ENCODE measurements around the gene USP16. TPM values are rescaled to one million over a fixed set of nuclear protein-coding genes. Genes with fewer than 3 reads are reported as not detected.

Gene USP16
- total RNA-seq, 2 experiments from 2014 or later: 51.8 to 52.5 TPM

DNA sequence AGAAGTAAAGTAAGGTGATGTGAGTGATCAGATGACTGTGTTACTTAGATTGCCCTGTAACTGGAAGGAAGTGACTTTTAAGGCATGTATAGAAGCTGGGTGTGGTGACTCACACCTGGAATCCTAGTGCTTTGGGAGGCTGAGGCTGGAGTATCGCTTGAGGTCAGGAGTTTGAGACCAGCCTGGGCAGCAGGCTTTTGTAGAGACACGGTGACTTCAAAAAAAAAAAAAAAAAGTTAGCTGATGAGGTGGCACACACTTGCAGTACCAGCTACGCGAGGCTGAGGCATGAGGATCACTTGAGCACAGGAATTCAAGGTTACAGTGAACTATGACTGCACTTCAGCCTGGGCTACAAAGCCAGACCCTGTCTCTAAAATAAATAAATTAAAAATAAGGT lies 2.3 kb upstream of the USP16 start:
- POLR2A ChIA-PET: interaction anchor here (0.6 to 4.7 kb wide), 5 partner anchors 20 to 278 kb away, joined by 3 to 48 read pairs (median 3); no protein-coding TSS in a partner anchor
- CTCF ChIA-PET: interaction anchor here (1.4 kb wide), 1 partner anchor 20 kb away, joined by 3 read pairs; no protein-coding TSS in a partner anchor

- ChIA-PET CTCF (interaction anchor here (1.1 to 1.7 kb wide), 3 partner anchors 23 to 33 kb away, joined by 3 to 5 read pairs (median 4); partner anchors contain the start of gene LTN1), POLR2A (interaction anchor here (0.5 to 4.7 kb wide), 6 partner anchors 23 to 276 kb away, joined by 3 to 48 read pairs (median 4); partner anchors contain the start of genes CCT8 and LTN1)
Measured at GRCh38 chr21:29025328-29025713, 853 bp downstream of the USP16 start.

DNA sequence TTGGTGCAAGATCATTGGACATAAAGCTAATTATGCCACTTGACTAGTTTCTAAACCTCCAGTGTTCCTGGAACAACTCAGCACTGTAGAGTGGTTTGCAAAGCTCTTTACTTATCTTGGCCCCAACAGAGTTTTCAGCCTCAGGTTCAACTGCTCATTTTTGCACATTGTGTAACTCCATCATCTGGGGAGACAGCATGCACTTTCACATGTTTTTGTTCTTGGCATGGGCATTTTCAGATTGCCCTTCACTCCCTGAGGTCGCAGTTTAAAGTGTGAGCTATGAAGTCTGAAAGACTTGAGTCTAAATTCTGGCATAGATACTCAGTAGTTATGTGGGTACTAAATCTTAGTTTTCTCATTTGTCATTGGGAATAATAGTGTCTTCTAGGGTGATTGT lies 5.1 kb downstream of the USP16 start:
- POLR2A ChIA-PET: no interaction called here
- CTCF ChIA-PET: interaction anchor here (0.7 kb wide), 1 partner anchor 33 kb away, joined by 4 read pairs; no protein-coding TSS in a partner anchor

- ChIA-PET POLR2A (no interaction called here), CTCF (no interaction called here)
Measured at GRCh38 chr21:29030909-29031308, 6.4 kb downstream of the USP16 start.

DNA sequence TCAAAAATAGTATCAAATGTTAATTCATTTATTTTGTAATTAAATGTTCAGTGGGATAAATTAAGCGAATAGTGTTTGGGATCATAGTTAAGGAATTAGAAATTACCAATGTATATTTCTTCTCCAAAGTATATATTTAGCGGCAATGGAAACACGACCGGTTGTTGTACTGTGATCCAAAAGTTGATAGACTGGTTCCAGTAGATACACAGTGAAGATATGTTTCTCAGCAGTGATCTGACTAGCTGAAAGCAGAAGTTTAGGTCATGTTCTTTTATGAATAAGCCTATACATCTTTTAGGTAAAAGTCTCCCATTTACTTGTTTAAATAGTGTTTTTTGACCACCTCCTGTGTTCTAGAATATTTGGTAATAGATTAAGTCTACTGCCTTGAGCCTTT lies 8.8 kb downstream of the USP16 start:
- CTCF ChIA-PET: no interaction called here
- POLR2A ChIA-PET: no interaction called here

GRCh38 chr21:29033871-29034270 lies 9.4 kb downstream of the USP16 start:
- ChIA-PET CTCF (no interaction called here), POLR2A (no interaction called here)

- CTCF ChIA-PET: no interaction called here
- POLR2A ChIA-PET: no interaction called here
Measured at GRCh38 chr21:29034678-29035077, 10.2 kb downstream of the USP16 start.

DNA sequence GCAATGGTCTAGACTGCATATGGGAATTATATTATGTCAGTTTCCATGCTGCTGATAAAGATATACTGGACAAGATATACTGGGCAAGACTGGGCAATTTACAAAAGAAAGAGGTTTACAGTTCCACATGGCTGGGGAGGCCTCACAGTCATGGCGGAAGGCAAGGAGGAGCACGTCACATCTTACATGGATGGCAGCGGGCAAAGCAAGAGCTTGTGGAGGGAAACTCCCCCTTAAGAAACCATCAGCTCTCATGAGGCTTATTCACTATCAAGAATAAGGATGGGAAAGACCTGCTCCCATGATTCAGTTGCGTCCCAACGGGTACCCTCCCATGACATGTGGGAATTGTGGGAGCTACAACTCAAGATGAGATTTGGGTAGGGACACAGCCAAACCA lies 27.8 kb downstream of the USP16 start:
- POLR2A ChIA-PET: no interaction called here
- CTCF ChIA-PET: no interaction called here

GRCh38 chr21:29053011-29053553 lies 28.6 kb downstream of the USP16 start:
- CTCF ChIA-PET: interaction anchor here (0.6 kb wide), 1 partner anchor 320 kb away, joined by 3 read pairs; no protein-coding TSS in a partner anchor
- POLR2A ChIA-PET: no interaction called here

GRCh38 chr21:29053656-29054055 lies 29.2 kb downstream of the USP16 start:
- ChIA-PET POLR2A (no interaction called here), CTCF (interaction anchor here (0.6 kb wide), 1 partner anchor 319 kb away, joined by 3 read pairs; no protein-coding TSS in a partner anchor)

- ChIA-PET CTCF (no interaction called here), POLR2A (no interaction called here)
Measured at GRCh38 chr21:29055080-29055479, 30.6 kb downstream of the USP16 start.

DNA sequence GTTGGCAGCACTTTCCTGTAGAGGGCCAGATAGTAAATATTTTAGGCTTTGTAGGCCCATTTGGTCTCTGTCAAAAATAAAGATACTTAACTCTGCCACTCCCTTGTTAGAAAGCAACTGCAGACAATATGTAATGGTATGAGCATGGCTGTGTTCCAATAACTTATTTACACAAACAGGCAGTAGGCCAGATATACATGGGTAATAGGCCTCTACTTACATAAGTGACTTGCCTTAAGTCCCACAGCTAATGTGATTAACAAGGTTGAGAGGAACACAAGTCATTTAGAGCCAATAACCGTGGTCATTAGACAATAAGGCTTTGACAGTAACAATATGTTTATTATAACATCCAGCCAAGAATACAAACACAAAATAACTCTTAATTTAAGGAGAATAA lies 31.5 kb downstream of the USP16 start:
- ChIA-PET POLR2A (no interaction called here), CTCF (no interaction called here)

DNA sequence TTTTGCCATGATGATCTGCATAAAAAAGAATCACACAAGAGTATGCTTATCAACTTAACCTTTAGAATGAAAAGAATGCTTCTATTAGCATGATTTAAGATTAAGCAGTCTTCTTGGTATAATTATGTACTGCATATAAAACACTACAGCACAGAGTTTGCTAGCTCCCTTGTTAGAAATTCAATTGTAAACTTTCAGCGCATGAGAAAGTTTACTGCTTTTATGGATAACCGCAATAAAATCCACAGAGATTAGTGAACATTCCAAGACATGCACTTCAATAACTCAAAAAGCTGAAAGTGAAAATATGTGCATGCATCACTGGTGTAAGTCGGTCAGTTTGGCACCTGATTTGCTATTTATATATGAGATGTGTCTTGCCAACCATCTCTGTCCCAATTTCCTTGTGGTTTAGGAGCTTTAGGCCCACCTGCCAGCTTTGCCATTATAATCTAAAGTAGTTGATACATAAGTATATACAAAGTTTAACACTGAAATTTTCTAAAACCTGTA lies 32.1 kb downstream of the USP16 start:
- CTCF ChIA-PET: interaction anchor here (1.2 kb wide), 1 partner anchor 16 kb away, joined by 3 read pairs; no protein-coding TSS in a partner anchor
- POLR2A ChIA-PET: interaction anchor here (0.6 kb wide), 2 partner anchors 18 to 56 kb away, joined by 3 read pairs; no protein-coding TSS in a partner anchor

- ChIA-PET CTCF (interaction anchor here (0.7 to 1.1 kb wide), 2 partner anchors 37 to 207 kb away, joined by 3 read pairs; no protein-coding TSS in a partner anchor), POLR2A (interaction anchor here (1.5 kb wide), 1 partner anchor 9 kb away, joined by 3 read pairs; no protein-coding TSS in a partner anchor)
Measured at GRCh38 chr21:29064850-29065481, 40.5 kb downstream of the USP16 start.

DNA sequence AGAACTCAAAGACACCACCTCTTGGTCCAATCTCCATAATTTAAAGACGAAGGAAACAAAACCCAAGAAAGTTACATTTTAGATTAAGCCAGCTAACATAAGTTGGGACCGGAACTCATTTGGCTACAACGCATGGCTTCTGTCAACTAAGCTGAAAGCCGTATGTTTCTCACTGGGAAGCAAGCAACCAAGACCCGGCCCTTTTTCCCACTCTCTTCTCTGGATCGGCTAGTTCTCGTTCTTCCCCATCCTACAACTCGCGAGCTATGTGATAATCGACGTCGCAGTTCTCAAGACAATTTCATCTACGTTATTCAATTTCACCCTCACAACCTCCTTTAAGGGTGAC lies 48.4 kb downstream of the USP16 start:
- ChIA-PET CTCF (interaction anchor here (0.7 to 0.8 kb wide), 2 partner anchors 16 to 226 kb away, joined by 3 read pairs; partner anchors contain the start of gene BACH1), POLR2A (interaction anchor here (0.6 to 1.3 kb wide), 5 partner anchors 15 to 236 kb away, joined by 3 to 4 read pairs (median 3); no protein-coding TSS in a partner anchor)

DNA sequence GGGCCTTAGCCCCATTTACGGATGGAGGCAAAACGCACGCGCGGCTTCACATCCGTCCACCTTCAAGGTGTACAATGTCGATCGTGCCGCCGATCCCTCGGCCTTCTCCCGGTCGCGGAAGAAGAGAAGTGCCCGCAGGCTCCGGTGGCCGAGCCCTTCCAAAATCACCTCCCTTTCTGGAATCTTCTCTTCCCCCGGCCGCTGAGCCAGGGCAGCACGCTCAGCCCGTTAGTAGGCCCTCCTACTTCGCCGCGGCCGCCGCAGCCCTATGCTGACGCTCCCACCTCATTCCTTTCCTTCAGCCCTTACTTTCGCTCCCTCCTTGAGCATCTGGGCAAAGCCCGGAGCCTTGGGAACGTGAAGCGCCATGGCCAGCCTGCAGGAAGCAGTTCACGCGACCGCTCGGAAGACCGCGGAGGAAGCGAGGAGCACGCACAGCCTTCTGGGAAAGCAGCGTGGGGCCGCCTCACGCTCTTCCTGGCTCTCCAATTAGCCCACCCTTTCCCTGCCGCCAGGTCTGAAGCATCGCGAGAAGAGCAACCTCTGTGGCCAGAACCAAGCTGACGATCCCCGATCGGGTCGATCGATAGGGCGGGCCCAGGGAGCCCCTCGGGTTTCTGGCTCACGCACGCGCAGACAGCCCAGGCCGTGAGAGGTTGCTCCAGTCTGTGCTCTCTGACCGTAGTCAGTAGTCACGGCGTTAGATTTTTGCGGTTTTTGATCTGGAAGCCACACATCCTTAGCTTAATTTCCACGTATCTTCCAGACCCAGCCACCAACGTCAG lies 48.9 kb downstream of the USP16 start, which contains the start of gene CCT8:
Gene CCT8, minus strand, starts transcription at position 427 of the 785 bp plus-strand sequence. Its CDS starts 58 bp downstream, at position 369.
- CTCF ChIA-PET: no interaction called here
- POLR2A ChIA-PET: interaction anchor here (0.6 to 1.2 kb wide), 9 partner anchors 9 to 237 kb away, joined by 3 to 11 read pairs (median 3); partner anchors contain the start of genes LTN1, RWDD2B and USP16

DNA sequence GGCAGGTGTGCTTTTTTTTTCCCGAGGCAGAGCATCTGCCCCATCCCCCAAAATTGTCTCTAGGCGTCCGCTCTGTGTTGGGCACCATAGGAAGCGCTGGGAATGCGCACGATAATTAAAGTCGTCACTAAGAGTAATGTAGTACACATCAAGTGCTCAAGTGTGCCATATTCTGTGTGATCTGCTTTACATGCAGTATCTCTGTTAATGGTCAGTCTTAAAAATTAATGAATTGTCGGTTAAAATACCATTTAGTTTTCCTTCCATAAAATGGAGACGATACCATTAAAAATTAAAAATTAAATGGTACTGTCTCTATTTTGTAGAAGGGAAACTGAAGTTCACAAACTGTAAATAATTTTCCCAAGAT lies 49.5 kb downstream of the USP16 start:
- ChIA-PET POLR2A (interaction anchor here (0.6 to 1.2 kb wide), 7 partner anchors 9 to 226 kb away, joined by 3 to 11 read pairs (median 4); partner anchors contain the start of genes LTN1, RWDD2B and USP16), CTCF (no interaction called here)

- ChIA-PET POLR2A (no interaction called here), CTCF (no interaction called here)
Measured at GRCh38 chr21:29074783-29075182, 50.3 kb downstream of the USP16 start.

DNA sequence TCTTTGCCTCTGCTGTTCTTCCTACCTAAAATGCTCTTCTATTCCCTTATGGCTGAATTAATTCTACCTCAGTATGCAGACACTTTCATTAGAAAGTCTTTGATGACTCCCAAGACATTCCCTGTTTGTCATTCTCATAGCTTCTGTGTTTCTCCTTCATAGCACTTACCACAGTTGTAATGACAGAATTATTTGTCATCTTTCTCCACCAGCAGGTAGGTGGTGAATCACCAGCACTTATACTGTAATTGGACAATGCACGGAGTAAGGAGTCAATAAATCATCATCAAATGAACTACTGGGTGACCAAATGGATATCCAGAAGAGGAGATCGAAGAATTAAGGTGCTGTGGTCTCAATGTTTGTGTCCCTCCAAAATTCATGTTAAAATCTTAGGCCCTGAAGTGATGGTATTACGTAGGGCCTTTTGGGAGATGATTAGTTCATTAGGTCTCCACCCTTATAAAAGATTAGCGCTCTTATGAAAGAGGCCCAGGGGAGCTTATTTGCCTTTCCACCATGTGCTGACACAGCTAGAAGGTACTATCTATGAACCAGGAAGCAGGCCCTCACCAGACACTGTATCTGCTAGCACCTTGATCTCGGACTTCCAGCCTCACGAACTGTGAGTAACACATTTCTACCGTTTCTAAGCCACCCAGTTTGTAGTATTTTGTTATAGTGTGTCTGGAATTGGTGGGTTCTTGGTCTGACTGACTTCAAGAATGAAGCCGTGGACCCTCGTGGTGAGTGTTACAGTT lies 51.4 kb downstream of the USP16 start:
- CTCF ChIA-PET: interaction anchor here (2.5 kb wide), 1 partner anchor 224 kb away, joined by 7 read pairs; no protein-coding TSS in a partner anchor
- POLR2A ChIA-PET: interaction anchor here (1.6 to 2.3 kb wide), 2 partner anchors 73 to 223 kb away, joined by 4 to 15 read pairs; partner anchors contain the start of gene BACH1
